HepG2 (cell line): ENCODE measurements around the gene ANKDD1A. TPM values are rescaled to one million over a fixed set of nuclear protein-coding genes. Genes with fewer than 3 reads are reported as not detected.

Experiments used
- CHCHD3 ChIP-seq: sonication (generic); formaldehyde crosslinking; IDR thresholded peaks from 2 replicates; pipeline ENCODE4 v1.8.0; 2022; ENCODE audit warnings: mild to moderate bottlenecking, missing genetic modification reagents, moderate library complexity
- FOXC1 ChIP-seq: sonication (generic); formaldehyde crosslinking; IDR thresholded peaks from 2 replicates; pipeline ENCODE4 v1.8.0; 2022; ENCODE audit warnings: mild to moderate bottlenecking, missing genetic modification reagents, borderline replicate concordance
- KLF11 ChIP-seq: IDR thresholded peaks from 2 replicates; pipeline ENCODE4 v1.6.1; 2016; ENCODE audit warnings: missing compliant biosample characterization
- SIN3A ChIP-seq: IDR thresholded peaks from 2 replicates; pipeline ENCODE4 v1.6.1; 2011; ENCODE audit warnings: low read depth, mild to moderate bottlenecking, control low read depth, low read length, borderline replicate concordance
- SP140L ChIP-seq: sonication (generic); formaldehyde crosslinking; IDR thresholded peaks from 2 replicates; pipeline ENCODE4 v1.4.0; 2020; ENCODE audit warnings: missing genetic modification reagents, borderline replicate concordance
- TBL1XR1 ChIP-seq: fragments of 150-350 bp; IDR thresholded peaks from 2 replicates; pipeline ENCODE4 v1.6.1; 2014; ENCODE audit warnings: borderline replicate concordance, low read length; ENCODE audit not compliant: partially characterized antibody
- WIZ ChIP-seq: sonication (generic); formaldehyde crosslinking; IDR thresholded peaks from 2 replicates; pipeline ENCODE4 v1.5.1; 2020; ENCODE audit warnings: mild to moderate bottlenecking, missing genetic modification reagents
- ZBTB3 ChIP-seq: sonication (generic); formaldehyde crosslinking; IDR thresholded peaks from 2 replicates; pipeline ENCODE4 v1.4.0; 2020; ENCODE audit warnings: low read depth, mild to moderate bottlenecking, moderate library complexity, missing genetic modification reagents, borderline replicate concordance
- ZBTB7A ChIP-seq: sonication (generic); formaldehyde crosslinking; IDR thresholded peaks from 2 replicates; pipeline ENCODE4 v1.8.0; 2022; ENCODE audit warnings: mild to moderate bottlenecking, missing genetic modification reagents
- ZC3H4 ChIP-seq: sonication (generic); formaldehyde crosslinking; IDR thresholded peaks from 2 replicates; pipeline ENCODE4 v1.4.0; 2020; ENCODE audit warnings: missing genetic modification reagents, borderline replicate concordance
- ZMYM3 ChIP-seq: sonication (generic); formaldehyde crosslinking; IDR thresholded peaks from 2 replicates; pipeline ENCODE4 v1.5.1; 2020; ENCODE audit warnings: mild to moderate bottlenecking, missing genetic modification reagents
- ZNF230 ChIP-seq: sonication (generic); formaldehyde crosslinking; IDR thresholded peaks from 2 replicates; pipeline ENCODE4 v1.4.0; 2020; ENCODE audit warnings: mild to moderate bottlenecking, missing genetic modification reagents
- ZNF44 ChIP-seq: sonication (generic); formaldehyde crosslinking; IDR thresholded peaks from 2 replicates; pipeline ENCODE4 v1.5.1; 2020; ENCODE audit warnings: mild to moderate bottlenecking, missing genetic modification reagents
- ZNF558 ChIP-seq: sonication (generic); formaldehyde crosslinking; IDR thresholded peaks from 2 replicates; pipeline ENCODE4 v1.9.0; 2022; ENCODE audit warnings: mild to moderate bottlenecking, missing genetic modification reagents, borderline replicate concordance
- ZNF570 ChIP-seq: sonication (generic); formaldehyde crosslinking; IDR thresholded peaks from 2 replicates; pipeline ENCODE4 v1.4.0; 2020; ENCODE audit warnings: mild to moderate bottlenecking, missing genetic modification reagents, borderline replicate concordance
- polyA plus RNA-seq, 8 experiments: library from polyadenylated mRNA; depleted of rRNA in 3 of 8; stranded (reverse) in 7 of 8; unstranded in 1 of 8; fragments of >200 nt; fragmentation: Illumina TruSeq in 4 of 8; extraction: Trizol in 4 of 8; gene quantifications; 2 replicates each; pipeline versions ENCODE4 v1.2.1 to v1.2.3, GENCODE V29; 2011 to 2016; ENCODE audit warnings: low read depth in 4 of 8, missing spikeins in 1 of 8, mixed read lengths in 1 of 8; ENCODE audit not compliant: insufficient read depth in 1 of 8
- total RNA-seq, 5 experiments: library from RNA; depleted of rRNA; stranded (reverse); fragments of >200 nt; fragmentation: Illumina TruSeq; extraction: Trizol; gene quantifications; 2 replicates each; pipeline ENCODE4 v1.2.3, GENCODE V29; 2016; ENCODE audit warnings: low read depth in 1 of 5
- TF ChIP-seq, protein P1 (sequence below): sonication (generic); formaldehyde crosslinking; IDR thresholded peaks from 2 replicates; pipeline ENCODE4 v1.8.0; 2022; ENCODE audit warnings: missing genetic modification reagents, mild to moderate bottlenecking, borderline replicate concordance
- TF ChIP-seq, protein P2 (sequence below): sonication (generic); formaldehyde crosslinking; IDR thresholded peaks from 2 replicates; pipeline ENCODE4 v1.8.0; 2022; ENCODE audit warnings: mild to moderate bottlenecking, missing genetic modification reagents, moderate library complexity
- TF ChIP-seq, protein P3 (sequence below): sonication (generic); formaldehyde crosslinking; IDR thresholded peaks from 2 replicates; pipeline ENCODE4 v1.8.1; 2023; ENCODE audit warnings: mild to moderate bottlenecking, missing genetic modification reagents
- TF ChIP-seq, protein P4 (sequence below): sonication (generic); formaldehyde crosslinking; IDR thresholded peaks from 2 replicates; pipeline ENCODE4 v1.9.0; 2021; ENCODE audit warnings: missing genetic modification reagents, borderline replicate concordance
- TF ChIP-seq, protein P5 (sequence below): sonication (generic); formaldehyde crosslinking; IDR thresholded peaks from 2 replicates; pipeline ENCODE4 v1.4.0; 2020; ENCODE audit warnings: missing genetic modification reagents, borderline replicate concordance

ANKDD1A gene
- total and polyA plus RNA-seq, 2 of the 13 experiments (the other 11 are each of a cell fraction or from before 2014, with no cell fraction given), result 0.11 to 0.48 TPM

DNA sequence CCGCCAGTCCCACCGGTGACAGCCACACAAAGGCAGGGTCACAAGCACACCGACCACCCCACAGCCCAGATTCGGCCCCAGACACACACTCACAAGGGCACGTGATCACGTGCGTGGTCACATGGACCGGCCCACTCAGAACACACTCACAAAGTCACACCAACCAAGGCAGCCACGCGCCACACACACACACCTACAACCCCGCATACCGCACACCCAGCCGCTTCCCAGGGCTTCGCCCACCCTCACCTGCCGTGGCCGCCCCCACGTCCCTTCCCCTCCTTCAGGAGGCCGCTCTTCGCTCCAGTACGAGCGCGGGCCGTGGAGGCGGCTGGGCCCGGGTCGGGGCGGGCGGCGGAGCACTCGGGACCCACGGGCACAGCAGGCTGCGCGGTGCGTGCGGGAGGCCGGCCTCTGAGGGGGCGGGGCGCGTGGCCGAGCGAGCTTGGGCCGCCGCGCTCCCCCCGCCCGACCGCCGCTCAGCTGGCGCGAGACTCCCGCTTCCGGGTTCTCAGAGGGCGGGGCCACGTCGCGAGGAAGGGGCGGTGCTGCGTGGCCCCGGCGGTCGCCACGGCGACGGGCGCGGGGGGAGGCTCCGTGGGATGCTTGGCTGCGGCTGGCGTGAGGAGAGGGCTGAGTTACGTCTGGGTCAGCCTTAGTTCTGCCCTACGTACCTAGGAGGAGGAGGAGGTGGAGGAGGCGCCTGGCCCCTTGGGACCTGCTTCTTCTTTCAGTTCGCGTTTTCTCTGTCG, 77.9 kb downstream of the ANKDD1A start, which contains the start of gene SPG21 (continued):
- TF ChIP-seq FOXC1 (CRISPR knock-in tag) (0 out of 2 replicates have a peak, but pooled peaks have one; percentile 18), SIN3A (peak; percentile 69; the same call in 1 of the 2 replicates), SP140L (CRISPR knock-in tag) (no peak), ZBTB3 (CRISPR knock-in tag) (no peak; the same call in 1 of the 2 replicates), ZNF44 (CRISPR knock-in tag) (no peak), ZNF570 (CRISPR knock-in tag) (no peak), KLF11 (CRISPR knock-in tag) (no peak), TBL1XR1 (no peak), ZNF558 (CRISPR knock-in tag) (no peak; the same call in 1 of the 2 replicates), ZNF230 (CRISPR knock-in tag) (no peak), ZBTB7A (peak; percentile 71; the same call in 1 of the 2 replicates), ZMYM3 (CRISPR knock-in tag) (no peak), WIZ (CRISPR knock-in tag) (no peak), CHCHD3 (no peak), ZC3H4 (CRISPR knock-in tag) (0 out of 2 replicates have a peak, but pooled peaks have one; percentile 37)
- TF ChIP-seq, protein P1, sequence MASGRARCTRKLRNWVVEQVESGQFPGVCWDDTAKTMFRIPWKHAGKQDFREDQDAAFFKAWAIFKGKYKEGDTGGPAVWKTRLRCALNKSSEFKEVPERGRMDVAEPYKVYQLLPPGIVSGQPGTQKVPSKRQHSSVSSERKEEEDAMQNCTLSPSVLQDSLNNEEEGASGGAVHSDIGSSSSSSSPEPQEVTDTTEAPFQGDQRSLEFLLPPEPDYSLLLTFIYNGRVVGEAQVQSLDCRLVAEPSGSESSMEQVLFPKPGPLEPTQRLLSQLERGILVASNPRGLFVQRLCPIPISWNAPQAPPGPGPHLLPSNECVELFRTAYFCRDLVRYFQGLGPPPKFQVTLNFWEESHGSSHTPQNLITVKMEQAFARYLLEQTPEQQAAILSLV (CRISPR knock-in tag), result peak; percentile 51; the same call in 1 of the 2 replicates
- TF ChIP-seq, protein P2, sequence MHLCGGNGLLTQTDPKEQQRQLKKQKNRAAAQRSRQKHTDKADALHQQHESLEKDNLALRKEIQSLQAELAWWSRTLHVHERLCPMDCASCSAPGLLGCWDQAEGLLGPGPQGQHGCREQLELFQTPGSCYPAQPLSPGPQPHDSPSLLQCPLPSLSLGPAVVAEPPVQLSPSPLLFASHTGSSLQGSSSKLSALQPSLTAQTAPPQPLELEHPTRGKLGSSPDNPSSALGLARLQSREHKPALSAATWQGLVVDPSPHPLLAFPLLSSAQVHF (CRISPR knock-in tag), result no peak
- TF ChIP-seq, protein P3, sequence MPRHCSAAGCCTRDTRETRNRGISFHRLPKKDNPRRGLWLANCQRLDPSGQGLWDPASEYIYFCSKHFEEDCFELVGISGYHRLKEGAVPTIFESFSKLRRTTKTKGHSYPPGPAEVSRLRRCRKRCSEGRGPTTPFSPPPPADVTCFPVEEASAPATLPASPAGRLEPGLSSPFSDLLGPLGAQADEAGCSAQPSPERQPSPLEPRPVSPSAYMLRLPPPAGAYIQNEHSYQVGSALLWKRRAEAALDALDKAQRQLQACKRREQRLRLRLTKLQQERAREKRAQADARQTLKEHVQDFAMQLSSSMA (CRISPR knock-in tag), result 0 out of 2 replicates have a peak, but pooled peaks have one; percentile 56
- TF ChIP-seq, protein P4, sequence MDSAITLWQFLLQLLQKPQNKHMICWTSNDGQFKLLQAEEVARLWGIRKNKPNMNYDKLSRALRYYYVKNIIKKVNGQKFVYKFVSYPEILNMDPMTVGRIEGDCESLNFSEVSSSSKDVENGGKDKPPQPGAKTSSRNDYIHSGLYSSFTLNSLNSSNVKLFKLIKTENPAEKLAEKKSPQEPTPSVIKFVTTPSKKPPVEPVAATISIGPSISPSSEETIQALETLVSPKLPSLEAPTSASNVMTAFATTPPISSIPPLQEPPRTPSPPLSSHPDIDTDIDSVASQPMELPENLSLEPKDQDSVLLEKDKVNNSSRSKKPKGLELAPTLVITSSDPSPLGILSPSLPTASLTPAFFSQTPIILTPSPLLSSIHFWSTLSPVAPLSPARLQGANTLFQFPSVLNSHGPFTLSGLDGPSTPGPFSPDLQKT (CRISPR knock-in tag), result no peak
- TF ChIP-seq, protein P5, sequence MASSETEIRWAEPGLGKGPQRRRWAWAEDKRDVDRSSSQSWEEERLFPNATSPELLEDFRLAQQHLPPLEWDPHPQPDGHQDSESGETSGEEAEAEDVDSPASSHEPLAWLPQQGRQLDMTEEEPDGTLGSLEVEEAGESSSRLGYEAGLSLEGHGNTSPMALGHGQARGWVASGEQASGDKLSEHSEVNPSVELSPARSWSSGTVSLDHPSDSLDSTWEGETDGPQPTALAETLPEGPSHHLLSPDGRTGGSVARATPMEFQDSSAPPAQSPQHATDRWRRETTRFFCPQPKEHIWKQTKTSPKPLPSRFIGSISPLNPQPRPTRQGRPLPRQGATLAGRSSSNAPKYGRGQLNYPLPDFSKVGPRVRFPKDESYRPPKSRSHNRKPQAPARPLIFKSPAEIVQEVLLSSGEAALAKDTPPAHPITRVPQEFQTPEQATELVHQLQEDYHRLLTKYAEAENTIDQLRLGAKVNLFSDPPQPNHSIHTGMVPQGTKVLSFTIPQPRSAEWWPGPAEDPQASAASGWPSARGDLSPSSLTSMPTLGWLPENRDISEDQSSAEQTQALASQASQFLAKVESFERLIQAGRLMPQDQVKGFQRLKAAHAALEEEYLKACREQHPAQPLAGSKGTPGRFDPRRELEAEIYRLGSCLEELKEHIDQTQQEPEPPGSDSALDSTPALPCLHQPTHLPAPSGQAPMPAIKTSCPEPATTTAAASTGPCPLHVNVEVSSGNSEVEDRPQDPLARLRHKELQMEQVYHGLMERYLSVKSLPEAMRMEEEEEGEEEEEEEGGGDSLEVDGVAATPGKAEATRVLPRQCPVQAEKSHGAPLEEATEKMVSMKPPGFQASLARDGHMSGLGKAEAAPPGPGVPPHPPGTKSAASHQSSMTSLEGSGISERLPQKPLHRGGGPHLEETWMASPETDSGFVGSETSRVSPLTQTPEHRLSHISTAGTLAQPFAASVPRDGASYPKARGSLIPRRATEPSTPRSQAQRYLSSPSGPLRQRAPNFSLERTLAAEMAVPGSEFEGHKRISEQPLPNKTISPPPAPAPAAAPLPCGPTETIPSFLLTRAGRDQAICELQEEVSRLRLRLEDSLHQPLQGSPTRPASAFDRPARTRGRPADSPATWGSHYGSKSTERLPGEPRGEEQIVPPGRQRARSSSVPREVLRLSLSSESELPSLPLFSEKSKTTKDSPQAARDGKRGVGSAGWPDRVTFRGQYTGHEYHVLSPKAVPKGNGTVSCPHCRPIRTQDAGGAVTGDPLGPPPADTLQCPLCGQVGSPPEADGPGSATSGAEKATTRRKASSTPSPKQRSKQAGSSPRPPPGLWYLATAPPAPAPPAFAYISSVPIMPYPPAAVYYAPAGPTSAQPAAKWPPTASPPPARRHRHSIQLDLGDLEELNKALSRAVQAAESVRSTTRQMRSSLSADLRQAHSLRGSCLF (CRISPR knock-in tag), result no peak
